GM13977 (cell line): Measurements from ENCODE around the gene CNOT6.
"Not testable (repeated sequence)": the region's sequence is repeated elsewhere in the genome, so short reads cannot be mapped to it uniquely, and the experiment has no call there.

Source experiments
- DNase-seq: peaks from one replicate; pipeline ENCODE4 v3.0.0; 2012; ENCODE audit warnings: low spot score
- CTCF ChIP-seq: IDR thresholded peaks from 2 replicates; pipeline ENCODE4 v1.5.1; 2012; ENCODE audit warnings: mild to moderate bottlenecking, control low read depth; ENCODE audit not compliant: insufficient read depth; ENCODE audit errors: extremely low read depth, missing control alignments
- in situ Hi-C: fragments of 300-500 bp; cut with MboI; formaldehyde crosslinking; loops from one replicate; pipeline ENCODE4 v1.12.0; 2022; ENCODE audit warnings: low sequenced_read_pairs, low pct_unique_long_range_greater_than_20kb, mixed read lengths, inconsistent platforms; ENCODE audit not compliant: unreplicated experiment

CNOT6 gene

DNA sequence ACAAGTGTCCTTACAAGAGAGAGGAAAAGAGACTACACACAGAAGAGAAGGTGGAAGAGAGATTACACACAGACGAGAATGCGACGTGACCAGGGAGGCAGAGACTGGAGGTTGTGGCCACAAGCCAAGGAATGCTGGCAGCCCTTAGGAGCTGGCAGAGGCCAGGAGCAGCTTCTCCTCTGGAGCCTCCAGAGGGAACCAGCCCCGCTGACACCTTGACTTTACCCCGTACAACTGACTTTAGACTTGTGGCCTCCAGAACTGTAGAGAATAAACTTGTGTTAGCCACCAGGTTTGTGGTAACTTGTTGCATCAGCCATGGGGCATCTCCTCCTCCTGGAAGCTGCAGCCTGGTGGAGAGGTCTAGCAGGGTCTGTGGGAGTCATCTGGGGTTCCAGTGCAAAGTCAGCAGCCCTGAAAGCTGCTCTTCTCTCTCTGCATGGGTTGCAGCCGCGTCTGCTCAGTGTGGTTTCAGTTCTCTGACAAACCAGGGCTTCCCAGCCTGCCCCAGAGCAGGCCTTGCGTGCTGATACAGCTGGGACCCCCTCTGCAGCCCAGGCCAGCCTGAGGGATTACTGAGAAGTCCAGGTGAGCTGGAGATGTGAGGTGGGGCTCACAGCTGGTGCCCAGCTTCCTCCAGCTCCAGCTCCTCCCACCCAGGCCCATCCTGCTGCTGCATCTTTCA is 30.8 kb upstream of the CNOT6 start:
- no peak for TF ChIP-seq CTCF
- in situ Hi-C loops = no loop called here
- no peak for DNase-seq

- no peak for DNase-seq
- no peak for TF ChIP-seq CTCF
- in situ Hi-C loops = no loop called here
Measured at GRCh38 chr5:180463916-180464602, 30.1 kb upstream of the CNOT6 start.

- TF ChIP-seq CTCF = no peak
- DNase-seq = no peak
- in situ Hi-C loops = no loop called here
Measured at GRCh38 chr5:180464603-180464970, 29.6 kb upstream of the CNOT6 start.

- in situ Hi-C loops, DNase-seq: not testable (repeated sequence)
Measured at GRCh38 chr5:180465052-180465451, 29.1 kb upstream of the CNOT6 start.

- no peak for TF ChIP-seq CTCF
- DNase-seq = no peak
- in situ Hi-C loops = no loop called here
Measured at GRCh38 chr5:180466316-180466715, 27.9 kb upstream of the CNOT6 start.

- in situ Hi-C loops = no loop called here
Measured at GRCh38 chr5:180467028-180467975, 26.9 kb upstream of the CNOT6 start.

More at GRCh38 chr5:180467028-180467975, 26.9 kb upstream of the CNOT6 start:
- no peak for DNase-seq
- no peak for TF ChIP-seq CTCF
